Gastroesophageal sphincter (tissue), 4 donors: Measurements from ENCODE around the gene DNAI7. TPM values are rescaled to one million over a fixed set of nuclear protein-coding genes. Genes with fewer than 3 reads are reported as not detected.

Source experiments
- ATAC-seq: fragments of 150-250 bp; one replicate; pipeline ENCODE4 v1.9.1; 2016; ENCODE audit warnings: mild to moderate bottlenecking, moderate library complexity
- H3K27ac ChIP-seq, 4 donors: fragments of 200-600 bp; sonication (generic) in 3 of 4; 1 replicate in 3 of 4; 2 replicates in 1 of 4; pipeline ENCODE4 v1.5.1; 2016 to 2019
- H3K27me3 ChIP-seq: fragments of 200-600 bp; sonication (generic); one replicate; pipeline ENCODE4 v1.5.1; 2019
- H3K36me3 ChIP-seq, 2 donors: fragments of 200-600 bp; sonication (generic); one replicate each; pipeline ENCODE4 v1.5.1; 2019; ENCODE audit warnings: control low read depth in 1 of 2
- H3K4me1 ChIP-seq, 3 donors: fragments of 200-600 bp; sonication (generic); 1 replicate in 2 of 3; 2 replicates in 1 of 3; pipeline ENCODE4 v1.5.1; 2016 to 2019; ENCODE audit warnings: control low read depth in 2 of 3
- H3K4me3 ChIP-seq, 2 donors: fragments of 200-600 bp; sonication (generic); one replicate each; pipeline ENCODE4 v1.5.1; 2019; ENCODE audit warnings: mild to moderate bottlenecking in 1 of 2, moderate library complexity in 1 of 2
- H3K9me3 ChIP-seq, 3 donors: fragments of 200-600 bp; sonication (generic); one replicate each; pipeline ENCODE4 v1.5.1; 2017 to 2019; ENCODE audit warnings: control low read depth in 2 of 3
- CTCF ChIP-seq, 4 experiments: fragments of 200-600 bp in 2 of 4; fragments of 450-650 bp in 2 of 4; sonication (generic) in 1 of 4; IDR thresholded peaks; one replicate each; pipeline ENCODE4 v1.5.1; 2017 to 2019; ENCODE audit warnings: antibody characterized with exemption in 4 of 4, mild to moderate bottlenecking in 2 of 4, moderate library complexity in 2 of 4
- EP300 ChIP-seq: sonication (generic); formaldehyde crosslinking; IDR thresholded peaks from one replicate; pipeline ENCODE4 v1.6.1; 2017; ENCODE audit warnings: antibody characterized with exemption, mild to moderate bottlenecking
- POLR2A ChIP-seq, 2 donors: fragments of 450-650 bp; IDR thresholded peaks; one replicate each; pipeline ENCODE4 v1.6.1; 2017; ENCODE audit warnings: antibody characterized with exemption in 2 of 2, mild to moderate bottlenecking in 2 of 2, moderate library complexity in 1 of 2
- POLR2AphosphoS5 ChIP-seq: sonication (generic); formaldehyde crosslinking; IDR thresholded peaks from one replicate; pipeline ENCODE4 v1.6.1; 2017; ENCODE audit warnings: antibody characterized with exemption
- WGBS, 2 donors: methylation state at CpG; one replicate each; pipeline ENCODE4 v1.1.5; 2018; ENCODE audit warnings: low coverage in 1 of 2; 5-methylcytosine and 5-hydroxymethylcytosine counted together
- total RNA-seq, 4 donors: library from RNA; depleted of rRNA; stranded (reverse); fragments of >200 nt; gene quantifications; one replicate each; pipeline ENCODE4 v1.1.0, GENCODE V29; 2016

DNAI7 gene
- total RNA-seq, 4 donors from 2014 or later, result 0.22 to 2.3 (median 0.76) TPM

DNA sequence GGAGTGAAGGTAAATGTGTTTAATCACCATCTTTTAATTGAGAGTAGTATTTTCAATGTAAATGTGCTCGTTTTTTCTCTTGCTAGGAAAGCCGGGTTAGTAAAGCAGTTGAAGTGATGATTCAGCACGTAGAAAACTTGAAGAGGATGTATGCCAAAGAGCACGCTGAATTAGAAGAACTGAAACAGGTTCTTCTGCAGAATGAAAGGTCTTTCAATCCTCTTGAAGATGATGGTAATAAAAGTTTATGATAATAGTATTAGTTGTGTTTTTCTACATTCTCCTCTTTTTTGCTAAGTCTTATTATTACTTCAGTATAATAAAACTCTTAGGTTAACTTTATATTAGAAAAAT is 93.9 kb downstream of the DNAI7 start:
- Histone ChIP-seq H3K4me1 (no peaks in the 10 kb centered on the region), H3K9me3 (no peaks in the 10 kb centered on the region), H3K36me3 (no peaks in the 10 kb centered on the region), H3K27ac (no peak overlapping the region), H3K27me3 (no peaks in the 10 kb centered on the region), H3K4me3 (no peak overlapping the region)
- 65 to 82% methylated on average over 4 of the region's 4 CpGs for WGBS, 2 donors
- TF ChIP-seq POLR2AphosphoS5 (no peak), CTCF (IDR thresholded peaks at IDR 0.05) (no peak), POLR2A (IDR thresholded peaks at IDR 0.05) (no peak), EP300 (no peak)
- ATAC-seq, result no peak

DNA sequence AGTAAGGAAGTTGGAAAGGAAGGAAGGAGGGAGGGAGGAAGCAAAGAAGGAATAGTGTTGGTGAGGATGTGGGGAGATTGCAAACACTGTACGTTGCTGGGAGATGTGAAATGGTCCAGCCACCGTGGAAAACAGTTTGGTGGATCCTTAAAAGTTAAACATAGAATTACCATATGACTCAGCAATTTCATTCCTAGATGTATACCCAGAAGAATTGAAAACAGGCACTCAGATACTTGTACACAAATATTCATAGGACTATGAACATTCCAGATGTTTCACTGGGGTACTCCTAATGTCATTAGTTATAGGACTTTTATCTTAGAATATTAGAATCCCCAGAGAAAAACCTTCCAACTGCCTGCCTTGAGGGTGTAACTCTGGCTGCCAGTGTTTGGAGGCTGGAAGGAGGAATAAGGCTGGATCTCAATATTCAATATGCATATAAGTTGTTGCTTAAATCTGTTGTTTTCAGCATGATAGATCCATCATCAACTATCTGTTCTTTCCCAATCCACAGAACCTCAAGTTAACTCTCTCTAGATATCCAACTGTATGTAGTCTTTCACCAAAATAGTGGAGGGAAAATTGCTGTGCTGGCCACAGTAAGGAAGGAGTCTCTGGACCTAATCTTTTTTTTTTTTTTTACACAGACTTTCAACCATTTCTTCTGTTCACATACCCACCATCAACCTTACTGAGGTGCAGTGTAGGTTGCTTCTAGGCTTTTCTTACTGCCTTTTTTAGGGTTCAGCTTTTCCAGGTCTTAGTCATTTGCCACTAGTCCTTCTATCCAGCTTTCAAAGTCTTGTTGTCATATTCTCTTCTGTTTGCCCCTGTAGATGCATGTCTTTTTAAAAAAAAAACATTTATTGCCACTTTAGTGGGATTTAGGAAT is 94.5 kb downstream of the DNAI7 start:
- H3K4me1 ChIP-seq, result no peaks in the 10 kb centered on the region
- TF ChIP-seq POLR2A (IDR thresholded peaks at IDR 0.05) (no peak), EP300 (no peak), CTCF (IDR thresholded peaks at IDR 0.05) (no peak), POLR2AphosphoS5 (no peak)
- H3K9me3 ChIP-seq, result no peaks in the 10 kb centered on the region
- H3K4me3 ChIP-seq, result no peak overlapping the region
- H3K27me3 ChIP-seq, result no peaks in the 10 kb centered on the region
- ATAC-seq, result no peak
- H3K36me3 ChIP-seq, result no peaks in the 10 kb centered on the region
- WGBS, 2 donors, result 39 to 67% methylated on average over 1 to 2 of the region's 2 CpGs
- H3K27ac ChIP-seq, result no peak overlapping the region

GRCh38 chr12:25099010-25099409 is 96.0 kb downstream of the DNAI7 start:
- Histone ChIP-seq H3K4me3 (no peak overlapping the region), H3K27ac (no peak overlapping the region), H3K9me3 (peaks cover 0 to 6% (median 0%) of the 10 kb centered on the region in 3 donors), H3K4me1 (no peaks in the 10 kb centered on the region), H3K27me3 (no peaks in the 10 kb centered on the region), H3K36me3 (no peaks in the 10 kb centered on the region)
- TF ChIP-seq CTCF (IDR thresholded peaks at IDR 0.05) (no peak), POLR2A (IDR thresholded peaks at IDR 0.05) (no peak), EP300 (no peak), POLR2AphosphoS5 (no peak)
- ATAC-seq, result no peak
- 93 to 100% methylated on average over 1 to 2 of the region's 2 CpGs for WGBS, 2 donors

DNA sequence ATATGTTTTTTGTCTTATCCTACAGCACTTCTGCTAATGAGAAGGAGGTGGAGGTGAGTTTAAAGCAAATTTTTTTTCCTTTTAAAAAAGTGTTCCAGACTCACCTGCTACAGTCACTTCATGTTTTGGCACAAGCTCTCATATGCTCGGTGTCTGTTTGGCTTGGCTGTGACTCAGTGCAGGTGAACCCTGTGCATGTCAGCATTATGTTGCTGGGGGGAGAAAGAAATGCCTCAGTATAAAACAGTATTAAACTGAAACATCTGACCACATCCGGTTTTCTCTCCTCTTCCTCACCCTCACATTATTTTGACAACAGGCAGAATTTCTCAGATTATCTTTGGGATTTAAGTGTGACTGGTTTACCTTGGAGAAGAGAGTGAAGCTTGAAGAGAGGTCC is 105.2 kb downstream of the DNAI7 start:
- ATAC-seq, result no peak
- no peaks in the 10 kb centered on the region for H3K4me1 ChIP-seq
- WGBS, 2 donors, result 21 to 25% methylated on average over 2 of the region's 2 CpGs
- H3K9me3 ChIP-seq, result peaks cover 0 to 17% (median 0%) of the 10 kb centered on the region in 3 donors
- no peaks in the 10 kb centered on the region for H3K27me3 ChIP-seq
- no peak overlapping the region for H3K4me3 ChIP-seq
- H3K36me3 ChIP-seq, result no peaks in the 10 kb centered on the region
- H3K27ac ChIP-seq, result no peak overlapping the region
- TF ChIP-seq EP300 (no peak), CTCF (IDR thresholded peaks at IDR 0.05) (no peak), POLR2A (IDR thresholded peaks at IDR 0.05) (no peak), POLR2AphosphoS5 (no peak)

- no peak overlapping the region for H3K27ac ChIP-seq
- 83 to 84% methylated on average over 7 to 8 of the region's 10 CpGs for WGBS, 2 donors
- H3K9me3 ChIP-seq, result no peaks in the 10 kb centered on the region
- ATAC-seq, result no peak
- TF ChIP-seq POLR2A (IDR thresholded peaks at IDR 0.05), result no peak
- no peak for TF ChIP-seq CTCF (IDR thresholded peaks at IDR 0.05)
- H3K36me3 ChIP-seq, result no peaks in the 10 kb centered on the region
- no peaks in the 10 kb centered on the region for H3K4me1 ChIP-seq
- H3K4me3 ChIP-seq, result no peak overlapping the region
- no peaks in the 10 kb centered on the region for H3K27me3 ChIP-seq
Measured at GRCh38 chr12:25087596-25087995, 107.4 kb downstream of the DNAI7 start.
